Esophagus mucosa (tissue), 1 donor: ENCODE data around the gene NLRC5. TPM values are rescaled to one million over a fixed set of nuclear protein-coding genes. Genes with fewer than 3 reads are reported as not detected.
"Not testable (repeated sequence)": the region's sequence is repeated elsewhere in the genome, so short reads cannot be mapped to it uniquely, and the experiment has no call there.

ENCODE experiments used
- ATAC-seq: fragments of 200-7000 bp; cut with Tn5 transposase; one replicate; pipeline ENCODE4 v1.9.1; 2020
- total RNA-seq: library from RNA; stranded (reverse); gene quantifications from one replicate; pipeline ENCODE4 v1.2.4, GENCODE V29; 2023
- donor health status: DM: yes; HTN: yes; CAD: no.

Gene NLRC5
- total RNA-seq, 1 donor from 2014 or later, result 13.0 TPM

- ATAC-seq, result peak; percentile 78
Observed at GRCh38 chr16:56964243-56965148, 24.9 kb upstream of the NLRC5 start.

- ATAC-seq, result no peak
Observed at GRCh38 chr16:56965149-56966092, 23.9 kb upstream of the NLRC5 start.

- no peak for ATAC-seq
Observed at GRCh38 chr16:56966093-56966475, 23.3 kb upstream of the NLRC5 start.

GRCh38 chr16:56967733-56968132 lies 21.6 kb upstream of the NLRC5 start:
- ATAC-seq, result no peak

GRCh38 chr16:56969769-56970168 lies 19.6 kb upstream of the NLRC5 start:
- no peak for ATAC-seq

- no peak for ATAC-seq
Observed at GRCh38 chr16:56970934-56971767, 18.2 kb upstream of the NLRC5 start.

GRCh38 chr16:56971768-56972043 lies 17.7 kb upstream of the NLRC5 start:
- no peak for ATAC-seq

- ATAC-seq, result no peak
Observed at GRCh38 chr16:56972403-56973293, 16.7 kb upstream of the NLRC5 start.

GRCh38 chr16:56973294-56973689 lies 16.1 kb upstream of the NLRC5 start:
- ATAC-seq, result no peak

- ATAC-seq, result not testable (repeated sequence)
Observed at GRCh38 chr16:56973899-56974298, 15.5 kb upstream of the NLRC5 start.

GRCh38 chr16:56974549-56975300 lies 14.6 kb upstream of the NLRC5 start:
- no peak for ATAC-seq

- no peak for ATAC-seq
Observed at GRCh38 chr16:56975714-56976113, 13.6 kb upstream of the NLRC5 start.

GRCh38 chr16:56977216-56977615 lies 12.1 kb upstream of the NLRC5 start:
- no peak for ATAC-seq

- ATAC-seq, result no peak
Observed at GRCh38 chr16:56977823-56978430, 11.4 kb upstream of the NLRC5 start.

GRCh38 chr16:56980201-56980535 lies 9.2 kb upstream of the NLRC5 start:
- ATAC-seq, result no peak

GRCh38 chr16:56980792-56981724 lies 8.3 kb upstream of the NLRC5 start:
- no peak for ATAC-seq

- no peak for ATAC-seq
Observed at GRCh38 chr16:56981729-56982271, 7.6 kb upstream of the NLRC5 start.

- no peak for ATAC-seq
Observed at GRCh38 chr16:56982695-56983094, 6.7 kb upstream of the NLRC5 start.

- ATAC-seq, result no peak
Observed at GRCh38 chr16:56983211-56983751, 6.1 kb upstream of the NLRC5 start.
